ENCODE data around the gene VWC2.

- TF ChIP-seq CTCF (IDR thresholded peaks at IDR 0.05) = no peak
- no peak for TF ChIP-seq EP300 (IDR thresholded peaks at IDR 0.05)
Observed at GRCh38 chr7:49850921-49851613, 77.6 kb downstream of the VWC2 start.

Measured in ovary (tissue), 3 donors.